PFSK-1 (cell line): ENCODE measurements around the gene CENPP.

Experiments used
- FOXP2 ChIP-seq: optimal IDR thresholded peaks from 2 replicates; pipeline ENCODE3; 2011; ENCODE audit warnings: borderline replicate concordance, control low read depth, inconsistent platforms; ENCODE audit not compliant: insufficient read depth; ENCODE audit errors: extremely low read length, extremely low read depth
- POLR2AphosphoS5 ChIP-seq: IDR thresholded peaks from 2 replicates; pipeline ENCODE4 v1.6.1; 2012; ENCODE audit warnings: low read depth, mild to moderate bottlenecking, control low read depth, low read length, moderate library complexity
- REST ChIP-seq, 2 experiments: IDR thresholded peaks; 2 replicates each; pipeline versions ENCODE4 v1.6.1 to v1.8.0; 2011 to 2012; ENCODE audit warnings: low read depth in 2 of 2, low read length in 2 of 2, control low read depth in 1 of 2, inconsistent platforms in 1 of 2, mild to moderate bottlenecking in 1 of 2, moderate library complexity in 1 of 2; ENCODE audit not compliant: insufficient read depth in 1 of 2
- SIN3A ChIP-seq: IDR thresholded peaks from 2 replicates; pipeline ENCODE4 v1.6.1; 2012; ENCODE audit warnings: mild to moderate bottlenecking, low read length, moderate library complexity, borderline replicate concordance; ENCODE audit not compliant: insufficient read depth
- TAF1 ChIP-seq: IDR thresholded peaks from 2 replicates; pipeline ENCODE4 v1.6.1; 2012; ENCODE audit warnings: low read length, control low read depth, borderline replicate concordance; ENCODE audit not compliant: insufficient read depth

CENPP gene

GRCh38 chr9:92345582-92345981, 19.8 kb downstream of the CENPP start:
- TF ChIP-seq REST (IDR thresholded peaks at IDR 0.05; ENCODE audit: insufficient read depth in 1 of 2, low read depth in 2 of 2, low read length in 2 of 2): no peak
- no peak for TF ChIP-seq POLR2AphosphoS5

- no peak for TF ChIP-seq SIN3A
- no peak for TF ChIP-seq REST (IDR thresholded peaks at IDR 0.05; ENCODE audit: insufficient read depth in 1 of 2, low read depth in 2 of 2, low read length in 2 of 2)
- TF ChIP-seq TAF1: no peak
- TF ChIP-seq POLR2AphosphoS5: no peak
- no peak for TF ChIP-seq FOXP2
Measured at GRCh38 chr9:92349771-92350739, 24.3 kb downstream of the CENPP start.

GRCh38 chr9:92350740-92351133, 25.0 kb downstream of the CENPP start:
- TF ChIP-seq POLR2AphosphoS5: no peak
- no peak for TF ChIP-seq REST (IDR thresholded peaks at IDR 0.05; ENCODE audit: insufficient read depth in 1 of 2, low read depth in 2 of 2, low read length in 2 of 2)
- no peak for TF ChIP-seq SIN3A
- no peak for TF ChIP-seq FOXP2
- TF ChIP-seq TAF1: no peak

GRCh38 chr9:92353051-92353450, 27.3 kb downstream of the CENPP start:
- no peak for TF ChIP-seq POLR2AphosphoS5
- no peak for TF ChIP-seq REST (IDR thresholded peaks at IDR 0.05; ENCODE audit: insufficient read depth in 1 of 2, low read depth in 2 of 2, low read length in 2 of 2)
- TF ChIP-seq TAF1: no peak
- TF ChIP-seq SIN3A: no peak
- TF ChIP-seq FOXP2: no peak
